Endometrium (tissue), 2 donors: ENCODE data around the gene PLA2G4D.
"Not testable (repeated sequence)": the region's sequence is repeated elsewhere in the genome, so short reads cannot be mapped to it uniquely, and the experiment has no call there.

Experiments
- FAIRE-seq: peaks from 2 replicates; lab custom pipeline; 2012; peaks lifted over from hg19 to GRCh38; lab: Jason Lieb, UNC
- donor health status: control.
- donor health status: control.

Gene PLA2G4D

DNA sequence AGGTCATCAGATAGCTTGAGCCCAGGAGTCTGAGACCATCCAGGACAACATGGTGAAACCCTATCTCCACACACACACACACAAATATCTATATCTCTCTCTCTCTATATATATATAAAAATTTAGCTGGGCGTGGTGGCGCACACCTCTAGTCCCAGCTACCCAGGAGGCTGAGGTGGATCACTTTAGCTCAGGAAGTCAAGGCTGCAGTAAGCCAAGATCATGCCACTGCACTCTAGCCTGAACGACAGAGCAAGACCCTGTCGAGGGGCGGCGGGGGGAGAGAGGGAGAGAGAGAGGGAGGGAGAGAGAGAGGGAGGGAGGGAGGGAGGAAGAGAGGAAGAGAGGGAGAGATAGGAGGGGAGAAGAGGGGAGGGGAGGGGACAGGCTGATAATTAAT, 34.1 kb upstream of the PLA2G4D start:
- FAIRE-seq: no peak

DNA sequence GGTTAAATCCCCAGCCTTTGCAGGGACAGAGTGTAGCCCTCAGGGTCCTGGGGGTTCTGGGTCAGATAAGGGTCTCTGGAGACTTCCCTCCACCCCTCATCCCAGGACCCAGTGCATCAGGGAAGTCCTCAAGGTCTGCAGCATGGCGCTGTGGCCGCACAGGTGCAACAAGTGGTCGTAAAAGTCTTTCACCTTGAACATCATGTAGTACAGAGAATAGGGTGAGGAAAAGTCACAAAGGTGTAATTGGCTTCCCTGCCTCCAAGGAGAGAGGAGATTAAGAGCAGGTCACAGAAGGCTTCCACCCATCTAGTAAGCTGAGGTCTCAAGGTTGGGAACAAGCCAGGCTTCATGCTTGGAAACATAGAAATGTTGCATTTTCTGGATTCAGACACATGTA, 29.2 kb upstream of the PLA2G4D start:
- FAIRE-seq: no peak

DNA sequence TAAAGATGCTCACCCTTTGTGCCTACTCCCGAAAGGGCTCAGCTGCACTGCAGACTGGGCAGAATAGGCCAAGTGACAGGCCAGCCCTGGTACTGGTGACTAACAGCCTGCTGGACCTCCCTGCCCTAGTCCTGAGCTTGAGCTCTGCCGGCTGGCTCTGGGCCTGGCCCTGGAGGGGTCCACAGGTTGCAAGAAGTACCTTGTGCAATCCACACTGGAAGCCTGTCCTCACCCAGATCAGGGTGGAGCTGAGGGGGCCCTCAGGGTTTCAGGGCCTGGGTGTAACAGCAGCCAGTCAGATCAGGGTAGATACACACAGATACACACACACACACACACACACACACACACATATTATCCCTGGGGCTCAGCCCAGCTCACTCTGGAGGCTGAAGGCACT, 27.3 kb upstream of the PLA2G4D start:
- no peak for FAIRE-seq

DNA sequence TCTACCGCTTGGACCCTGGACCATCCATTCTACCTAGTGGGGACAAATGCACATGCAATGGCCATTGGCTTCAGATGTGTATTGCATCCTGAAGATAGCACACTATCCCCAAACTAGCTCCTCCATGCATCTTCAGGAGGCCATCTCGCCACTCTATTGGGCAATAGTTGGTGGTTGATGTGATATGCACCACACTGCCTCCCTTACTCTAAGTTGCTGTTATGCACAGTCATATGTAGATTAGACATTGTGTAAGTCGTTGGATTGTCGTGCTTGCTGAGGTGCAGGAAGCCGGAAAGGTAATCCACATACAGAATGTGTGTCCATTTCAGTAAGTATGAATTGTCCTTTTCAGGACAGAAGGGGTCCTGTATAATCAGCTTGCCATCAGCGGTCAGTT, 26.7 kb upstream of the PLA2G4D start:
- no peak for FAIRE-seq

GRCh38 chr15:42120285-42120684, 25.9 kb upstream of the PLA2G4D start:
- FAIRE-seq: no peak

DNA sequence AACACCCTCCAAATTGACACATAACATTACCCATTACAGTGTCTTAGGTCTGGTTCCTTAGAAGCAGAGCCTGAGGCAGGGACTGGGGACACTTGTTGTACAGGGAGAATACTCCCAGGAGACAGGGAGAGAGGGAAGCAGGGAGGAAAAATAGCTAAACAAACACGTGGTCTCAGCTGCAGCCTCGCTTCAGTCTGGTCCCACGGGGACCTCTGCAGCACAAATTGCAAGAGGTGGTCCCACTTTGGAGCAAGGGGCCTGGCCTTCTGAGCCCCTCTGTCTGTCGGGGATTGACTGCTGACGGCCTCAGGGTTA, 25.0 kb upstream of the PLA2G4D start:
- no peak for FAIRE-seq

DNA sequence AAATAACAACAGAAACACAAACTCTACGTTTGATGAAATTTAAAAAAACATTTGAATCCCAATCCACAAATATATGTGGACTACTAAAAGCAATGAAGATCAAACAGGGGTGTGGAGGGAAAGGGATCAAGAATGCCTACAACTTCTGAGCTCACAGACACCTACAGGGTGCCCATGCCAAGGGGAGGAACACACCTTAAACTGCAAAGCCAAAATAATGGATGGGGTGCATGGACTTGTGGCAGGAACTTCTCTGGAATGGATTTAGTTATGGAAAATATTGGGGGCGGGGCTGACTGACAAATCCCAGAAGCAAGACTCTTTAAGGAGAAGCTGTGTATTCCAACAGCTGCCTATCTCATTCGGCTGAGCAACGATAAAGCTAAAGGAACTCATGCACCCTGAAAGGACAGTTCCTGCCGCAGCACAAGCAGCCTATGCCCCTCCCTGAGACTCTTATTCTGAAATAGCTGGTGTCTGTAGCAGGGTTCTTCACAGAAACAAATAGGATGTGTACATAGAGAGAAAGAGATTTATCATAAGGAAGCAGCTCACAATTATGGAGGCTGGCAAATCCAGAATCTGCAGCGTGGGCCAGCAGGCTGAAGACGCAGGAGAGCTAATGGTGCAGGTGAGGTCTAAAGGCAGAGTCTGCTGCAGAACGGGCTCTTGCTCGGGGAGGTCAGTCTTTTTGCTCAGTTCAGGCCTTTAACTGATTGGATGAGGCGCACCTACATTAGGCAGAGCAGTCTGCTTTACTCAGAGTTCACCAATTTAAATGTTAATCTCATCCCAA, 24.5 kb upstream of the PLA2G4D start:
- no peak for FAIRE-seq

DNA sequence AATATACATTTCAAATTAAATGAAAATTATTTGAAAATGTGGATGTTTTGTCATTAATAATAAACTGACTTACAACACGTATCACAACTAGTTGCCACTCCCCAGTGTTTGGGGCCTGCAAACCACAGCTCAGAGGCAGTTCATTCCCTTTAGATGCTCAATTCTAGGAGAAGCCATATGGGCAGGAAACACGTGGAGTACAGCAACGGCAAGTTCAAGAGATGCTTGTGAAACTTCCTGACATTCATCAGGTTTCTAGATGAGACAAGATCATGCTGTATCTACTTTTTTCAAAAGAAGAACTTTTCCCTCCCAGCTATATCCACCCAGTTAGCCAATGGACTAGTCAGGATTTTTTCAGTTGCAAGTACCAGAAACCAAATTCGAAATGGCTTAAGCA, 17.6 kb upstream of the PLA2G4D start:
- FAIRE-seq: no peak

DNA sequence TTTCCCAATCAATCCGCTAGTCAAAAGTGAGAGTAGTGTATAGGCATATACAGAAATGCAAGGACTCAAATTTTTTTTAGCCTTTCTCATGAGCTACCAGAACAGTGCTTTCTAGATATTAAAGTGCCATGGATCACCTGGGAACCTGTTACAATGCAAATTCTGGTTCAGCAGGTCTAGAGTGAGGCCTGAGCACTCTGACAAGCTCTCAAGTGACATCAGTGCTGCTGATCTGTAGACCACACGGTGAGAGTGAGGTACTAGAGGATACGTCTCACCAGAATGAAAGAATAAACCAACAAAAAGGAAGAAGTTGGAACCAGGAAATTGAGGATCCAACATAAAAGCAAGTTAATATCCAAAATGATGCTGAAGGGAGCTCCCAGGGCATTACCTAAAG, 16.0 kb upstream of the PLA2G4D start:
- FAIRE-seq: no peak

- no peak for FAIRE-seq
These were observed 14.4 kb upstream of the PLA2G4D start for GRCh38 chr15:42108806-42109205.

DNA sequence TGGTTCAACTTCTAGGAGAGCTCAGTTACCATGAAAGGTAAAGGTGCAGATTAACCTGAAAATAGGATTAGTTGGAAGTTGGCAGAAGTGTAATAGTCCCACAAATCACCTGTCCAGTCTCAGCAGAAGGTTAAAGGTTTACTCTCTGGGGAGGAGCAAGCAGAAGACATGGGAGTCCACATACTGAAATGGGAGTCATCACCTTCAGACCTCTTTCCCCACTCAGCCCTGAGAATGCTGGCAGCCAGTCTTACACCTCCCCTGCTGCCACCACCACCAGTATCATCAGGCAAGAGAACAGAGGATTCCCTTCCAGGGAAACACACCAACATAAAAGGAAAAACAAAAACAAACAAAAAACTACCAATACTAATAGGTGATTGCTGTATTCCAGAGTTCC, 13.8 kb upstream of the PLA2G4D start:
- FAIRE-seq: no peak

- FAIRE-seq: no peak
These were observed 13.1 kb upstream of the PLA2G4D start for GRCh38 chr15:42107473-42107872.

GRCh38 chr15:42106288-42106687, 11.9 kb upstream of the PLA2G4D start:
- FAIRE-seq: no peak

- FAIRE-seq: no peak
These were observed 9.9 kb upstream of the PLA2G4D start for GRCh38 chr15:42104095-42104891.

GRCh38 chr15:42102646-42103235, 8.4 kb upstream of the PLA2G4D start:
- FAIRE-seq: no peak

DNA sequence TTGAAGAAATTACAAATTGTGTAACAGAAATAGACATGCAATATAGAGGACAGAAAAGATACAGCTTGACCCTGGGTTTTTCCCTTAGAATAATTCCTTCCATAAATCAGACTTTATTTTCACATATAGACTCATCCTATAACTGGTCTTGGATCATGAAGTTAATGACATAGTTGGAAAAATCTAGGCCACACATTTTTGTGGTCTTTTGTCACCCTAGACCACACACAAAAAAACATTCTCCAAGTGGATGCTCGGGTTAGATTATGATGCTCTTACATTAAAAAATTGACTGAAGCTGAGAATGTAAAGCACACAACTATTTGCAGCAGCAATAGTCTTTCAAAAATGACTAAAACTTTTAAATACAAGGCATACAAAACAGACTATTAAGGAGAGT, 7.5 kb upstream of the PLA2G4D start:
- FAIRE-seq: no peak

- no peak for FAIRE-seq
These were observed 5.8 kb upstream of the PLA2G4D start for GRCh38 chr15:42100021-42100800.

DNA sequence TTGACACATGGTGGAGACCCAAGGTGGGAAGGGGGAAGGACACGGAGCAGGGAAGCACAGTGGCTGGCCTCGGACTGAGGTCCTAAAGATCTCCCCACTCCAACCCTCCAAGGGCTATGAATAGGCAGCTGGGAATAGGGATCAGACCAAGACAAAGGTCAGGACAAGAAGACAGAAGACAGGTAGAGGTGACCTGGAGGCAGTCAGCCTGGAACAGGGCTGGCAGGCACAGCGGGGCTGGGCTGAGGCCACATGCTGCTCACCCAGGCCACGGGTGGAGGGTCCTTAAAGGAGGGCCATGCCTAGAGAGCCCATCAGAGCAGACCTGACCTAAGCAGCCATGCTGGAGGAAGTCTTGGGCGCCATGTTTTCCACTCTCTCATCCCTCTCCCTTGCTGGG, 2.7 kb upstream of the PLA2G4D start:
- FAIRE-seq: no peak

- no peak for FAIRE-seq
These were observed 396 bp downstream of the PLA2G4D start for GRCh38 chr15:42093966-42094365.

DNA sequence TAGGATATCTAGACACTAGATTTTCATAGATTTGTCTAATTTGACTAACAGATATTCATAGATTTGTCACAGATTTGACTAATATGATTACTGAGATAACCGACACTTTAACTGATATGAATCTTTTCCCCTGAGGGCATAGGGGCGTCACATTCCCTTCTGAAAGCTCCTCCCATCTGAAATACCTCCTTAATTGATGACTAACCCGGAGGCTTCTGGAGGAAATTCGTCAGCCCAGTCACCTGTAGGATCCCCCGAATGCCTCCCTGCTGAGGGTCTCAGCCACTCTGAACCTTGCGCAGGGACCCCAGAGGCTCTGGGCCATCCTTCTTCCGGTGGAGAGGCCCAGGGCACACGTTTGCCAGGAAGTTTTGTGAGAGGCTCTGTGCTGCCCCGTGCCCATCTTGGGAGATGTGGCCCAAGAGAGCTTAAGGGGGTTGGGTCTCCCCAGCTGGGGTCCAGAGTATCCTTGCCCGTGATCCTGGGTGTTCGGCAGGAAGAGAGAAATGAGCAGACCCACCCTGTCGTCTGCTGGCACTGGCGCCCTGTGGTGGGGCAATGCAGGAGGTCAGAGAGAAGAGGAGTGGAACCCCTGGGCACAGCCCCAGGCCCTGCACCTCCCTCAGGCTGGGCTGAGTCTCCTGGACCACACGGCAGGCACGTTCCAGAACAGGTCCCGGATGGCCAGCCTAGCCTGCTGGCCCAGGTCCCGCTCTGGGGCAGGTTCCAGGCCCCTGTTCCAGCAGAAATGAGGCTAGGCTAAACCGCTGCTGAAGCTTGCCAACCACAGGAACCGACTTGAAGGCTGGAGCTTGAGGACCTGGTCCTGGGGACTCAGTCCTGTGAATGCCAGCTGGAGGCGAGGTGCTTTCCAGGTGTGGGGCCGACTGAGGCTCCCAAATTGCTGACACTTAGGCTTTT, 1.7 kb downstream of the PLA2G4D start:
- FAIRE-seq: no peak

DNA sequence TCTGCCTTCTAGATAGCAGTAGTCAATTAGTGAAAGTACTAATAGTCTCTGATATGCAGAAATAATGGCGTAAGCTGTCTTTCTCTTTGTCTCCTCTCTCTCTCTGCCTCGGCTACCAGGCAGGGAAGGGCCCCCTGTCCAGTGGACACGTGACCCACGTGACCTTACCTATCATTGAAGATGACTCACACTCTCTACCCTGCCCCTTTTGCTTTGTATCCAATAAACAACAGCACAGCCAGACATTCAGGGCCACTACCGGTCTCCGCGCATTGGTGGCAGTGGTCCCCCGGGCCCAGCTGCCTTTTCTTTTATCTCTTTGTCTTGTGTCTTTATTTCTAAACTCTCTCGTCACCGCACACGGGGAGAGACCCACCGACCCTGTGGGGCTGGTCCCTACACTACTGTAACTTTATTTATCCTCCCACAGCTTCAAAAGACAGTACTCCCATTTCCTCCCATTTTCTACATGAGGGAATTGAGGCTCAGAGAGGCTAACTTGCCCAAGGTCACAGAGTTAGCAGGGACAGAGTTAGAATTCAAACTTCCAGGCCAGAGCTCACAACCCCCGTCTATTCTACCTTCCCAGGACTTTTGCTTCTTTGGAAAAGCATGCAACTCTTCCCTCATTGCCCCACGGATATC, 2.5 kb downstream of the PLA2G4D start:
- FAIRE-seq: not testable (repeated sequence)
